Measurements from ENCODE around the gene AXIN2. TPM values are rescaled to one million over a fixed set of nuclear protein-coding genes. Genes with fewer than 3 reads are reported as not detected.

The AXIN2 gene
- total RNA-seq, 4 donors from 2014 or later = 23.9 to 54.3 (median 42.8) TPM

DNA sequence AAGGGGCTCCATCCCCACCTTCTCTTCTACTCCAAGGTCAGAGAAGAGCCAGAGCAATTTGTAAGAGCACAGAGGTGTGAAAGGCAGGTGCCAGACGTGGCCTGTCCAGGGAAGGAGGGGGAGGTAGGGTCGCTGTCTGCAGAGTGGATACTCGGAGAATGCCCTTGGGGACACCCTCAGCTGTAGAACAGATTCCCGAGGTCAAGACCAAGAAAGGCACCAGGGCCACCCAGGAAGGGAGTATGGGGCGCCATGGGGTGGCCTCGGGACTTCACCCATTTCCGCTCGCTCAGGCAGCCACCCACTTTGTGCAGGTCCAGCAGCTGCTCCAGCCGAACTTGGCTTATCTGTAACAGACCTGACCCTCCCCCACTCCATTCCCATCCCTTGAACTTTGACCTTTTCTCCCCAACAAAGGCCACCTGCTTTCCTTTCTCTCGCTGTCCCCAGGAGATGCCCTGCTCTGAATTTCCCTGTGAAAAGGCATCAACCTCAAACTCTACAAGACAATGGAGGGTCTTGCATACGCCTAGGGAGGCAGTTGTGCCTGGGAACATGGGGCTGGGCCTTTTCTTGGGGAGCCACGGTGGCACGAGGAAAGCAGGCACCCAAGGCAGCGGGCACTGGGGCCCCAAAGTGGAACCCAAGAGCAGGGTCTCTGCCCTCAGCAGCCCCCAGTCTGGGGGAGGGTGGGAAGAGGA lies 11.3 kb upstream of the AXIN2 start:
- Histone ChIP-seq H3K4me1 (no peaks in the 10 kb centered on the region), H3K27ac (no peak overlapping the region), H3K27me3 (no peaks in the 10 kb centered on the region), H3K9me3 (no peaks in the 10 kb centered on the region), H3K36me3 (no peaks in the 10 kb centered on the region), H3K4me3 (replicated peaks in 1 of 3) (no peak overlapping the region)
- TF ChIP-seq, protein P1, sequence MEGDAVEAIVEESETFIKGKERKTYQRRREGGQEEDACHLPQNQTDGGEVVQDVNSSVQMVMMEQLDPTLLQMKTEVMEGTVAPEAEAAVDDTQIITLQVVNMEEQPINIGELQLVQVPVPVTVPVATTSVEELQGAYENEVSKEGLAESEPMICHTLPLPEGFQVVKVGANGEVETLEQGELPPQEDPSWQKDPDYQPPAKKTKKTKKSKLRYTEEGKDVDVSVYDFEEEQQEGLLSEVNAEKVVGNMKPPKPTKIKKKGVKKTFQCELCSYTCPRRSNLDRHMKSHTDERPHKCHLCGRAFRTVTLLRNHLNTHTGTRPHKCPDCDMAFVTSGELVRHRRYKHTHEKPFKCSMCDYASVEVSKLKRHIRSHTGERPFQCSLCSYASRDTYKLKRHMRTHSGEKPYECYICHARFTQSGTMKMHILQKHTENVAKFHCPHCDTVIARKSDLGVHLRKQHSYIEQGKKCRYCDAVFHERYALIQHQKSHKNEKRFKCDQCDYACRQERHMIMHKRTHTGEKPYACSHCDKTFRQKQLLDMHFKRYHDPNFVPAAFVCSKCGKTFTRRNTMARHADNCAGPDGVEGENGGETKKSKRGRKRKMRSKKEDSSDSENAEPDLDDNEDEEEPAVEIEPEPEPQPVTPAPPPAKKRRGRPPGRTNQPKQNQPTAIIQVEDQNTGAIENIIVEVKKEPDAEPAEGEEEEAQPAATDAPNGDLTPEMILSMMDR (IDR thresholded peaks at IDR 0.05) = no peak
- TF ChIP-seq POLR2A (IDR thresholded peaks at IDR 0.05) = no peak
- intact Hi-C loops (cut with DNase I) = no loop called here
- no peak for DNase-seq
- 76 to 79% methylated on average over 12 to 14 of the region's 14 CpGs for WGBS, 2 donors

DNA sequence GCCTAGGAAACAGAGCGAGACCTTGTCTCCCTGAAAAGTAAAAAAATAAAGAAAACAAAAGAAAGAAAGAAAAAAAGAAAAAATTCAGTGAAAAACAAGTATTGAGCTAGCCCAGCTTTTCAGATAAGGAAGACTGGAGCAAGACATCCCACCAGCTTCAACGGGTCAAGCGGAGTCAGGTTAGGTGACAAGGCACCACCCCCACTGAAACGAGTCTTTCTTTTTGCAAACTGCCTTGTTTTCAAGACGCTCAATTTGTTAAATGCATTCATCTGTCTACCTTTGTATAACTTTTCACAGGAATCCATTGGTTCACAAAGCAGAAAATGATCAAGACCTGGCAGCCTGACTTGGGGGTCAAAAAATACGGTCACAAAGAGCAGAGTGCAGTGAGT lies 10.7 kb upstream of the AXIN2 start:
- no peak for TF ChIP-seq POLR2A (IDR thresholded peaks at IDR 0.05)
- TF ChIP-seq, protein P1 (IDR thresholded peaks at IDR 0.05) = no peak
- Histone ChIP-seq H3K9me3 (no peaks in the 10 kb centered on the region), H3K4me1 (no peaks in the 10 kb centered on the region), H3K36me3 (no peaks in the 10 kb centered on the region), H3K27me3 (no peaks in the 10 kb centered on the region), H3K4me3 (replicated peaks in 1 of 3) (no peak overlapping the region), H3K27ac (no peak overlapping the region)
- no peak for DNase-seq
- intact Hi-C loops (cut with DNase I) = no loop called here
- WGBS, 2 donors = 63 to 71% methylated on average over 6 of the region's 6 CpGs

DNA sequence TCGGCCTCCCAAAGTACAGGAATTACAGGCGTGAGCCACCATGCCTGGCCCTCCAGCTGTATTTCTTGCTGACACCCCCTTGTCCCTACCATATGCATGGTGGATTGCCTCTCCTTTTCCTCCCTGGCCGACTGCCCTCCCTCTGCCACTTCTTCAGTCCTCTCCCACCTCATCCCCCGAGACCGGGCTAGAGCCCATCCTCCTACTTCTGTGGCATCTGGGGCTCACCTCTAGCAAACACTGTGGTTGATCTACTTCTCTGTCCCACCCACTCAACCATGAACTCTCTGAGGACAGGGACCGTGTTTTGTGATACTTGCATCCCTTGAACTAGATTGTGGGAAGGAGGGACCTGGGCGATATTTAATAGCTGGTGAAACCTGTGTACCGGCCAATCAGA lies 7.5 kb upstream of the AXIN2 start:
- no peaks in the 10 kb centered on the region for H3K4me1 ChIP-seq
- DNase-seq = no peak
- no peak overlapping the region for H3K4me3 ChIP-seq (replicated peaks in 1 of 3)
- H3K27ac ChIP-seq = no peak overlapping the region
- H3K9me3 ChIP-seq = no peaks in the 10 kb centered on the region
- TF ChIP-seq, protein P1 (IDR thresholded peaks at IDR 0.05) = no peak
- TF ChIP-seq POLR2A (IDR thresholded peaks at IDR 0.05) = no peak
- intact Hi-C loops (cut with DNase I) = loop anchor here (10.0 kb wide), 1 partner anchor 416 kb away; no protein-coding TSS in a partner anchor
- H3K27me3 ChIP-seq = no peaks in the 10 kb centered on the region
- 85 to 87% methylated on average over 8 of the region's 8 CpGs for WGBS, 2 donors
- H3K36me3 ChIP-seq = no peaks in the 10 kb centered on the region

- Histone ChIP-seq H3K9me3 (no peaks in the 10 kb centered on the region), H3K4me3 (replicated peaks in 1 of 3) (no peak overlapping the region), H3K27me3 (no peaks in the 10 kb centered on the region), H3K27ac (no peak overlapping the region), H3K4me1 (no peaks in the 10 kb centered on the region), H3K36me3 (no peaks in the 10 kb centered on the region)
- no peak for TF ChIP-seq POLR2A (IDR thresholded peaks at IDR 0.05)
- TF ChIP-seq, protein P1 (IDR thresholded peaks at IDR 0.05) = no peak
- WGBS, 2 donors = 88 to 94% methylated on average over 12 of the region's 12 CpGs
- no peak for DNase-seq
- intact Hi-C loops (cut with DNase I) = loop anchor here (10.0 kb wide), 1 partner anchor 417 kb away; no protein-coding TSS in a partner anchor
These were observed 6.1 kb upstream of the AXIN2 start for GRCh38 chr17:65567566-65567965.

GRCh38 chr17:65565559-65565958 lies 4.1 kb upstream of the AXIN2 start:
- no peak for DNase-seq
- H3K4me1 ChIP-seq = peaks cover 4 to 6% of the 10 kb centered on the region in 2 donors
- H3K4me3 ChIP-seq (replicated peaks in 1 of 3) = no peak overlapping the region
- no peaks in the 10 kb centered on the region for H3K9me3 ChIP-seq
- no peaks in the 10 kb centered on the region for H3K36me3 ChIP-seq
- TF ChIP-seq, protein P1 (IDR thresholded peaks at IDR 0.05) = no peak
- TF ChIP-seq POLR2A (IDR thresholded peaks at IDR 0.05) = no peak
- H3K27ac ChIP-seq = no peak overlapping the region
- no peaks in the 10 kb centered on the region for H3K27me3 ChIP-seq
- WGBS, 2 donors = 82% methylated on average over 4 of the region's 4 CpGs
- intact Hi-C loops (cut with DNase I) = loop anchor here (10.0 kb wide), 1 partner anchor 419 kb away; no protein-coding TSS in a partner anchor

Data from thyroid gland (tissue), 4 donors.